NCI-H187 (cell line): Measurements from ENCODE around the gene ZNHIT1.
"Not testable (repeated sequence)": the region's sequence is repeated elsewhere in the genome, so short reads cannot be mapped to it uniquely, and the experiment has no call there.

Experiments used
- DNase-seq, 2 experiments: peaks; one replicate each; lab custom pipeline; 2025; lab: John Stamatoyannopoulos, UW

The ZNHIT1 gene

DNA sequence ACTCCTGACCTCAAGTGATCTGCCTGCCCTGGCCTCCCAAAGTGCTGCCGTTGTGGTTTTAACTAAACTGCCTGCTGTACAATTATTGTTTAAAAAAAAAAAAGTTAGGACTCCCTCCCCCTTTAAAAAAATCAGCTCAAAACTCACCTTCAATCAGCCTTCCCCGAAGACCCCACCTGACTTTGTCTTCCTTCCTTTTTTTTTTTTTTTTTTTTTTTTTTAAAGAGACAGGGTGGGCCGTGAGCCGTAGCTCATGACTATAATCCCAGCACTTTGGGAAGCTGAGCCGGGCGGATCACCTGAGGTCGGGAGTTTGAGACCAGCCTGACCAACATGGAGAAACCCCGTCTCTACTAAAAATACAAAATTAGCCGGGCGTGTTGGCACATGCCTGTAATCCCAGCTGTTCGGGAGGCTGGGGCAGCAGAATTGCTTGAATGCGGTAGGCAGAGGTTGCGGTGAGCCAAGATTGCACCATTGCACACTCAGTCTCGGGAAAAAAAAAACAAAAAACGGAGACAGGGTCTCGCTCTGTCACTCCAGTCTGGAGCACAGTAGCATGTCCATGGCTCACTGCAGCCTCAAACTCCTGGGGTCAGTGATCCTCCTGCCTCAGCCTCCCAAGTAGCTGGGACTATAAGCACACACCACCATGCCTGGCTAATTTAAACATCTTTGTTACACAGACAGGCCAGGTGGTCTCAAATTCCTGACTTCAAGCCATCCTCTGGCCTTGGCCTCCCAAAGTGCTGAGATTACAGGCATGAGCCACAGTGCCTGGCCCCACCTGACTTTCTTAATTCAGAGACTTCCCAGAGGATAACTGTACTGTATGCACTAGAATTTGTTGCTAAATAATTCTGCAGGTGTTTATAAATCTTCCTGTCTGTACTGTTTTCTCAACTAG is 23.7 kb downstream of the ZNHIT1 start:
- DNase-seq, result no peak

DNA sequence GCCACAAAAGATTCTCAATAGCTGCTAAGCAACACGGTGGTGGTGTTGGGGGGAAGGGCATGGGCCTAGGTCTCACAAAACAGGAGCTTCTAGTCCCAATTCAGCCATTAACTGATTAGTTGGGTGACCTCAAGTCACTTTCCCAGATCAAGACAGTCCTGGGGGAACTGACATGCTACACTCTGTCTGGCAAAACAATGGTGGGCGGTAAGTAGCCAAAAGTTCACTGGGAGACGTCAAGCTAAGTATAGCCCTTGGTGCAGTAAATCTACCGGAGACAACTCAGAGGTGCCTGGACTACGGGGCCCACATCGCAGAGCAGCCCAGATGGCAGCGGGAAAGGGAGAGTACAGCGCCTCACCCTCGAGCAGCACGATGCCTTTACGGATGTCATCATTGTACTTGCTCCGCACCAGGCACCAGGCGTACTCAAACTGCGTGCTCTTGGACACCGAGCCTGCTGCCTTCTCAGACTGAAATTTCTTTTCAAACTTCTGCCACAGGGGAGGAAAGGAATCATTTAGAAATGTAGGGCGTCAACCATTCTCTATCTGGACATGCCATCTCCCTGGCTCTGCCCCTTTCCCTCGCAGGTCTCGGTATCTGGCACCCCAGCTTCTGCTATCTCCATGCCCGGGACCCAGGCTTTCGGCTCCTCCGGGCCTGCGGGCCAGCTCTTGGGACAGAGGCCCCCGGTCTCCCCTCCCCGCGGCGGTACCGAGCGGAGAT is 25.8 kb downstream of the ZNHIT1 start:
- no peak for DNase-seq

DNA sequence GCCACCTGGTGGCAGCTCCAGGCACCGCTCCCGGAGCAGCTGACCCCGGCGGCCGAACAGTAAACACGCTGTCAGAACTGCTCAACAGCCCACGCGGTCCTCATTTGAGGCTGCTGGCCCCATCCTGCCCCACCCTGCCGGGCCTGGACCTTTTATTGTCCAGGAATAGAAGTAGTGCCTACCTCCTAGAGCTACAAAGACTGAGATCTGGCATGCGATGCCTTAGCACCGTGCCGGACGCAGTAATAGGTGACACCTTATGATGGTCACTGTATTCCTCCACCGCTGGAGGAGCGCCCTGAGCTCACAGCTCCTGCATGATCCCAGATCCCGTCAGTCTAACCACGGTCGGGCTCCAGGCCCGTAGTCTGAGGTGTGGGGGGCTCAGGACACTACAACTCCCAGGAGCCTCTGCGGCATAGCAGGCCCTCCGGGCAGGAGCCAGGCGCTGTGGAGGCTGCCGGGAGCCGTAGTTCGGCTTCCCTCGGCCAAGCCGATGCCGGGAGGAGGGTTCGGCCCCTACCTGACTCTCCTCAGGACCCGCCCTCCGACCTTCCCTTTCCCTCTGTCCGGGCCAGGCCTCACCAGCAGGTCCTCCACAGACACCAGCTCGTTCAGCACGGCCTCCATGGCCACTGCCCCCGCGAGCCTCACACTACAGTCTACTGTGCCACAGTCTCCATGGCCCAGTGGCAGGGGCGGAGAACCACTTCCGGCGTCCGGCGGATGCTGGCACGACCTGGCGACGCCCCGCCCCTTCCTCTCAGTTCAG is 26.6 kb downstream of the ZNHIT1 start, which contains the start of gene FIS1:
FIS1 (minus strand) TSS at position 707 of the 772 bp plus-strand sequence; CDS start at position 630, 77 bp downstream.
- peak; percentile 93 to 95 for DNase-seq

DNA sequence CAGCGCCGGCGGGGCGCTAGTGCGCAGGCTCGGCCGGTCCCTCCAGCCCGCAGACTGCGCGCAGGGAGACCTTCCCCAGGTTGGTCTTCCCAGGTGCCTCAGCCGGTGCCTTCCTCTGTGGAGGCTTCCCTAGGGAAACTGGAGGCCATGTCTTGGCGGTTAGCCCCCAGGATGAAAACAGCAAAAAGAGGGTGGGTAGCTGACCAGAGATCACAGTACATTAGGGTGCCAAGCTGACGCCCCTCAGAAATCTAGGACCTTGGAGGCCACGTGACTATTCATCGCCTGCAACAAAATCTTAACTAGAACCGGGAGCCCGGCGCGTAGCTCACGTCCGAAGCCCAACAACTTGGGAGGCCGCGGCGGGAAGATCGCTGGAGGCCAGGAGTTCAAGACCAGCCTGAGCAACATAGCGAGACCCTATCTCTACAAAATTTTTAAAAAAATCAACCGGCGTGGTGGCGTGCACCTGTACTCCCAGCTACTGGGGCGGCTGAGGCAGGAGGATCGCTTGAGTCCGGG is 27.2 kb downstream of the ZNHIT1 start:
- DNase-seq, result no peak

DNA sequence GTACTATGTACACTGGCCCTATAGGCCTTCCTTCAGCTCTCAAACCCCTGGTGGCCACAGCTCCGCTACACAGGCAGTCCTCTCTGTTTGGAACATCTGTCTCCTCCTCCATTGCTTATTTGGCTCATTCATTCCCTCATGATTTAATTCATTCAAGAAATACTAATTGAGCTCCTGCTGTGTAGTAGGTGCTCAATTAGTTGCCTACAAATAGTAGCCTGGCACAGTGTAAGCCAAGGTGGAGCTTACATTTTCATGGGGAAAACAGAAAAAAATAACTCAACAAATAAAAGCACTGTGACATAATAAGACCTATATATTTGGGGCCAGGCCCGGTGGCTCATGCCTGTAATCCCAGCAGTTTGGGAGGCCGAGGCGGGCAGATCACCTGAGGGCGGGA is 30.3 kb downstream of the ZNHIT1 start:
- no peak for DNase-seq

DNA sequence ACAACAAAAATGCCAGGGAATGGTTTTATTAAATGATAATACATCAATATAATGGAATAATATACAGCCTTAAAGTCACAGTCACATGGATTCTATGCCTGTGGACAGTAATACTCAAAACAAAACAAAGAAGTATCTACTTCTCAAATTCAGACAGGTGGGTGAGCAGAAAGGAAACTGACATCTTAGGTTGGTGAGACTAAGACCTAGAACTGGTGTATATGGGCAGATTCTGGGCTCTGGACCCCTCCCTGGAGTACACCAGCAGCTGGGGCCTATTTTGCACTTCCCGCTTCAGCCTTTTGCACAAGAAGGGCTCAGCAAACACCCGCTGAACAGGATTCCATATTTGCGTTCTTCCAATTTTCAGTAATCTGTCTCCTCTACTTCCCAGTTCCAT is 32.4 kb downstream of the ZNHIT1 start:
- no peak for DNase-seq

DNA sequence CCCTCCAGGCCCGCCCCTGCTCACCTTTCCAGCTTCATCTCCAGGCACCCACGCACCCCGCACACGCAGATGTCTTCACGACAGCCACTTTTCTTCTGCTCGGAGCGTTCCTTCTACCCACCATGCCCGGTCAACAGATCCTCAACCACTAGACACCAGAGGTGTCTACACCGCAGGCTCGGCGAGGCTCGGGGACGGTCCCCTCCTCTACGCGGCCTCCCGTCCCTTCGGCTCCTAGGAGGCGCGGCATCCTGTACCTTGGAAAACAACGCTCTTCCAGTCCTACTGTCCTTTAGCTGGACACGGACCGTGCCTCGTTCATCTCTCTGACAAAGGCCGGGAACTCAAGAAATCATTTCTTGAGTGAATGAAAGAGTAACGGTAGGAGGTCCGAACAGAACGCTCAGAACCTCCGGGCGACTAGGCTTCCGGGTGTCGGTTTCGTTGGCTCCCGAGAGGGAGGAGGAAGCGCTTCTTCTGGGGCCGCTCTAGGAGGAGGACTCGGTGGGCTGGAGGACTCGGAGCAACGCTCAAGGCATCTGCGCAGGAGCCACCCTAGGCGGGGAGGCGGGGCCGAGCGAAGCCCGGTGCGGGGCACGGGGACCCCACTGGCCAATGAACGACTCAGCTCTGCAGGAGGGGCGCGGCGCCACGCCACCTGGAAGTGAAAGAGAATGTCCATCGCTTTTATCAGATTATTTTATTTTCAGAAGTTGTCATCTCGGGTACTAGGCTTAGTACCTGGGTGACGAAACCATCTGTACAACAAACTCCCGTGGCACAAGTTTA is 34.1 kb downstream of the ZNHIT1 start:
- peak; percentile 88 to 98 for DNase-seq

DNA sequence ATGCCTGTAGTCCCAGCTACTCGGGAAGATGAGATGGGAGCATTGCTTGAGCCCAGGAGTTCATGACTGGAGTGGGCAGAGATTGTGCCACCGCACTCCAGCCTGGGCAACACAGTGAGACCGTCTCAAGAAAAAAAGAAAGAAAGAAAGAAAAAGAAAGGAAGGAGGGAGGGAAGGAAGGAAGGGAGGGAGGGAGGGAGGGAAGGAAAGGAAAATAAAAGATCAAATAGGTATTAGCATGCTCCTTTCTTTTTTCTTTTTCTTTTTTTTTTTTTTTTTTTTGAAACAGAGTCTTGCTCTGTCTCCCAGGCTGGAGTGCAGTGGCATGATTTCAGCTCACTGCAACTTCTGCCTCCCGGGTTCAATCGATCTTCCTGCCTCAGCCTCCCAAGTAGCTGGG is 35.2 kb downstream of the ZNHIT1 start:
- DNase-seq, result not testable (repeated sequence)

DNA sequence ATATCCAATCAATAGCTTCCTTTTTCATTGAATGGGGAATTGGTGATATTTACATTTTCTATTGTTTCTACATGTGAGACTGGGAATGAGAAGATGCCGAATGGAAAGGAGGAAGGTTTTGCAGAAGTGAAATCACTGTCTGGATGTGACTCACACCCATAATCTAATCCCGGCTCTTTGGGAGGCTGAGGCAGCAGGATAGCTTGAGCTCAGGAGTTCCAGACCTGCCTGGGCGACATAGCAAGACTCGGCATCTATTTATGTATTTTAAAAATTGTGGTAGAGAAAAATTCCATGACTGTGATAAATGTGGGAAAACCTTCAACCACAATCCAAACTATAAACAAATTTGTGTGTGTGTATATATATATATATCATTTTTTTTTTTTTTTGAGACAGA is 37.8 kb downstream of the ZNHIT1 start:
- DNase-seq, result no peak

DNA sequence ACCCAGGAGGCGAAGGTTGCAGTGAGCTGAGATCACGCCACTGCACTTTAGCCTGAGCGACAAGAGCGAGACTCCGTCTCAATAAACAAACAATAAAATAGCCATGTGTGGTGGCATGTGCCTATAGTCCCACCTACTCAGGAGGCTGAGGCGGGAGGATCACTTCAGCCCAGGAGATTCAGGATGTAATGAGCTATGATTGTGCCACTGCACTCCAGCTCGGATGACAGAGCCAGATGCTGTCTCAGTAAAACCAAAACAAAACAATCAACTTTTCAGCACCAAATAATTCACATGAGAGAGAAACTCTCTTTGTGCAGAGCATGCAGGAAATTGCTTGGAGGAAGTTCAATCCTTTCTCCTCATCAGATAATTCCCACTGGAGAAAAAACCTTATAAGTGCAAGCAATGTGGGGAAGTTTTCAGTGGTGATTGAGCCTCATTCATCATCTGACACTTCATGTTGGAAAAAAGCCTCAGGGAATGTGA is 40.3 kb downstream of the ZNHIT1 start:
- no peak for DNase-seq

DNA sequence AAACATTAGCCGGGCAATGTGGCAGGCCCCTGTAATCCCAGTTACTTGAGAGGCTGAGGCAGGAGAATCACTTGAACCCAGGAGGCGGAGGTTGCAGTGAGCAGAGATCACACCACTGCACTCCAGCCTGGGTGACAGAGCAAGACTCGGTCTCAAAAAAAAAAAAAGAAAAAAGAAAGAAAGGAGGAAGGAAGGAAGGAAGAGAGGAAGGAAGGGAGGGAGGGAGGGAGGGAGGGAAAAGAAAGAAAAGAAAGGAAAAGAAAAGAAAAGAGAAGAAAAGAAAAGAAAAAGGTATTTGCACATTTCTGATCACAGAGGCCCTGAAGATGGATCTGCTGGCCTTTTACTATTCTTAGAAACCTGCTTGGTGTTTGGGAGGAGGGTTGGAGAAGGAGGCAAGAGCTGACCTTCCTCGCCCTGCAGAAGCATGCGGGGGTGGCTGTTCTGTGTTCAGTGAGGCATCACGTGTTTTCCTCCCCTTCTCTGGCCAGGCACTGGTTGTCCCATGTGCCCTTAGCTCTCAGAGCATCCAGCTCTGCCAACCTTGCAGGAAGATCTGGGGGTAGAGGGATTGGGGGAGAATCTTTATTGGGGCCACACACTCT is 46.2 kb downstream of the ZNHIT1 start:
- DNase-seq, result not testable (repeated sequence)

DNA sequence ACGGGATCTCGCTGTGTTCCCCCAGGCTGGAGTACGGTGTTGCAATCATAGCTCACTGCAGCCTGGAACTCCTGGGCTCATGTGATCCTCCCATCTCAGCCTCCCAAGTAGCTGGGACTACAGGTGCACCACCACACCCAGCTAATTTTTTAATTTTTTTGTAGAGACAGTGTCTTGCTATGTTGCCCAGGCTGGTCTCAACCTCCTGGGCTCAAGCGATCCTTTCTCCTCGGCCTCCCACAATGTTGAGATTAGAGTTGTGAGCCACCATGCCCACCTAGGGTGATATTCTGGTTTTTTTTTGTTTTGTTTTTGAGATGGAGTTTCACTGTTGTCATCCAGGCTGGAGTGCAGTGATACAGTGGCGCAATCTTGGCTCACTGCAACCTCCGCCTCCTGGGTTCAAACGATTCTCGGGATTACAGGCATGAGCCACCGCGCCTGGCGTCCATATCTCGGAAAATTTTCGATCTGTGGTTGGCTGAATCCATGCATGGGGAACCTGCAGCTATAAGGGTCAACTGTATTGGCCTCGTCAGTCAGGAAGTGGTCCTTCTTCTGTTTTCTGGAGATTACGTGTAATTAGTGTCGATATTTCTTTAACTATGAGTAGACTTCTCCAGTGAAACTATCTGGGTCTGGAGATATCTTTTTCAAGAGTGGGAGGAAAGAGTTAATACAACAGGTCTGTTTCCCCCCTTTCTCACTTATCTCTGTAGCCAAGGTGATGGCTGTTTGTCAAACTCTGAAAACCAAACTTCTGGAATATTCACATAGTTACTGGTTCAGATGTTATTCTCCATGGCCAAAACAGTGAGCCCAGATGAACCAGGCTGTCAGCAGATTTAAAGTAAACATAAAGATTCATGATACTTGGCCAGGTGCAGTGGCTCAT is 47.9 kb downstream of the ZNHIT1 start:
- no peak for DNase-seq

DNA sequence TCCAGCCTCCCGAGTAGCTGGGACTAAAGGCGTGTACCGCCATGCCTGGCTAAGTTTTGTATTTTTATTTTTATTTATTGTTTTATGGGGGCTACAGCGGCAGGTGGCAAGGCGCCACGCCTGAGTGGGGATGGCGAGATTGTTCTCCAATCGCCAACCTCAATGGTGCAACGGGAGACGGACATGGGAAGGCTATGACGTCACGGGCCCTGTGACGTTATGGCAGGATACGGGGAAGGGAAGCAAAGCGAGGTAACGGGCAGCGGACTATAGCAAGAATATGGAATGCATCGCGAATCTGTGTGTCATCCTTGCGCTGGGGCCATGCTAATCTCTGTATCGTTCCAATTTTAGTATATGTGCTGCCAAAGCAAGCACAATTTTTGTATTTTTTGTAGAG is 51.7 kb downstream of the ZNHIT1 start:
- no peak for DNase-seq

DNA sequence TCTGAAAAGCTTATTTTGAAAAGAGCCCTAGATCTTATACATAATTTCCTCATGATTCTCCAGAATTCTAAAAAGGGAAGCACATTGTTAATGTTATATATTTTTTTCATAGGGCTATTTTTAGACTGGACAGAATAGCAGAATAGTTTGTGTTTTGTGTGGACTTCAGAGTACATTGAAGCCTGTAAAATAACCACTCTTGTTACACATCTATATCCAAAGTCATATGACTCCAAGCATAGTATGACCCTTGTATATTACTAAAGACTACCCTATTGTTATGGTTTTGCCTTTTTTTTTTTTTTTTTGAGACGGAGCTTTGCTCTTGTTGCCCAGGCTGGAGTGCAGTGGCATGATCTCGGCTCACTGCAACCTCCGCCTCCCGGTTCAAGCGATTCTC is 53.1 kb downstream of the ZNHIT1 start:
- DNase-seq, result no peak

DNA sequence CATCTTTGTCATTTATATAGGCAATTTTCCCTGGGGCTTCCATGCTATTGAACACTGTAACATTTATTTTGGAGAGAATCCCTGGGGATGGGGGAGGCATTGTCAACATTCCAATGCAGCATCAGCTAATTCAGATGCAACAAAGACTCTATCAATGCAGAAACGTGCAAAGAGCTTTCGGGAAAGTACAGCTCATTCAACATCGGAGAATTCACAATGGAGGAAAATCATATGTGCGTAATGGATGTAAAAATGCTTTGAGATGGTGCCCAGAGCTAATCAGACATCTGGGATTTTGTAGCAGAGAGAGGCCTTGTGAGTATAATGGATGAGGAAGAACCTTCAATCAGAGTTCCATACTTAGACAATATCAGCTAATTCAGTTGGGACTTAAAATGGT is 55.2 kb downstream of the ZNHIT1 start:
- DNase-seq, result no peak
